ENCODE measurements around the gene ZNF775. TPM values are rescaled to one million over a fixed set of nuclear protein-coding genes. Genes with fewer than 3 reads are reported as not detected.

Gene ZNF775
- polyA plus RNA-seq, 3 donors = 1.3 to 2.7 (median 1.4) TPM

- peaks cover 60 to 70% of the 10 kb centered on the region in 2 donors for H3K4me1 ChIP-seq (ENCODE audit: control insufficient read depth in 1 of 2, insufficient read depth in 2 of 2, low read length in 2 of 2)
- Mint-ChIP-seq H3K9me3 (no peaks in the 10 kb centered on the region), H3K27ac (peak overlapping the region; percentile 97 to 99 (median 98)), H3K4me1 (peaks cover 58% of the 10 kb centered on the region), H3K36me3 (no peaks in the 10 kb centered on the region), H3K27me3 (ENCODE audit: low read depth in 3 of 3) (peaks cover 0 to 3% (median 0%) of the 10 kb centered on the region in 3 donors), H3K4me3 (no peak overlapping the region)
- H2AFZ ChIP-seq (ENCODE audit: insufficient read depth, low read depth, low read length, poor library complexity, severe bottlenecking) = no peak overlapping the region
- WGBS (ENCODE audit: insufficient coverage) = 52% methylated on average over 9 of the region's 10 CpGs
- H3K36me3 ChIP-seq (replicated peaks in 1 of 2; ENCODE audit: control insufficient read depth in 1 of 2, insufficient read depth in 2 of 2, low read length in 2 of 2) = no peaks in the 10 kb centered on the region
- H3K9me3 ChIP-seq (replicated peaks in 1 of 2; ENCODE audit: control insufficient read depth in 1 of 2, insufficient read depth in 1 of 2, low read length in 2 of 2) = no peaks in the 10 kb centered on the region
- H3K27me3 ChIP-seq (ENCODE audit: control insufficient read depth in 2 of 2, insufficient read depth in 2 of 2, low read length in 2 of 2) = no peaks in the 10 kb centered on the region
- no peak overlapping the region for H3K4me2 ChIP-seq (replicated peaks; ENCODE audit: extremely low read depth, low read length, poor library complexity, severe bottlenecking)
- peak overlapping the region; percentile 66 to 90 for H3K27ac ChIP-seq (ENCODE audit: low read depth in 1 of 2, low read length in 2 of 2)
- peaks cover 12% of the 10 kb centered on the region for H4K20me1 ChIP-seq (ENCODE audit: insufficient read depth, low read length)
- no peak for DNase-seq
- H3K4me3 ChIP-seq (replicated peaks in 1 of 3; ENCODE audit: low read depth in 2 of 3, low read length in 3 of 3) = no peak overlapping the region
- intact Hi-C loops (cut with micrococcal nuclease) = loop anchor here (5.0 to 10.0 kb wide), 2 partner anchors 420 to 523 kb away; no protein-coding TSS in a partner anchor
- peaks cover 16% of the 10 kb centered on the region for H3K79me2 ChIP-seq (ENCODE audit: insufficient read depth, low read length)
- no peak for TF ChIP-seq CTCF (IDR thresholded peaks at IDR 0.05)
- peak overlapping the region; percentile 58 for H3K9ac ChIP-seq (ENCODE audit: insufficient read depth, low read length, poor library complexity, severe bottlenecking)
Observed at GRCh38 chr7:150365194-150365593, 13.9 kb upstream of the ZNF775 start.

- Mint-ChIP-seq H3K9me3 (peaks cover 0 to 2% (median 0%) of the 10 kb centered on the region in 7 donors), H3K4me1 (peaks cover 64% of the 10 kb centered on the region), H3K36me3 (peaks cover 1 to 4% of the 10 kb centered on the region in 2 donors), H3K27ac (peak overlapping the region; percentile 97 to 99 (median 98)), H3K4me3 (peak overlapping the region; percentile 27 to 51), H3K27me3 (ENCODE audit: low read depth in 3 of 3) (peaks cover 0 to 3% (median 0%) of the 10 kb centered on the region in 3 donors)
- Histone ChIP-seq H3K9me3 (replicated peaks in 1 of 2; ENCODE audit: control insufficient read depth in 1 of 2, insufficient read depth in 1 of 2, low read length in 2 of 2) (no peaks in the 10 kb centered on the region), H3K4me2 (replicated peaks; ENCODE audit: extremely low read depth, low read length, poor library complexity, severe bottlenecking) (peak overlapping the region; percentile 19), H3K4me3 (replicated peaks in 1 of 3; ENCODE audit: low read depth in 2 of 3, low read length in 3 of 3) (peak overlapping the region in 1 of 3 experiments; percentile 5), H3K4me1 (ENCODE audit: control insufficient read depth in 1 of 2, insufficient read depth in 2 of 2, low read length in 2 of 2) (peaks cover 64 to 76% of the 10 kb centered on the region in 2 donors), H4K20me1 (ENCODE audit: insufficient read depth, low read length) (peaks cover 18% of the 10 kb centered on the region), H3K79me2 (ENCODE audit: insufficient read depth, low read length) (peaks cover 23% of the 10 kb centered on the region), H3K27ac (ENCODE audit: low read depth in 1 of 2, low read length in 2 of 2) (peak overlapping the region; percentile 66 to 90), H3K27me3 (ENCODE audit: control insufficient read depth in 2 of 2, insufficient read depth in 2 of 2, low read length in 2 of 2) (no peaks in the 10 kb centered on the region), H3K9ac (ENCODE audit: insufficient read depth, low read length, poor library complexity, severe bottlenecking) (peak overlapping the region; percentile 58), H3K36me3 (replicated peaks in 1 of 2; ENCODE audit: control insufficient read depth in 1 of 2, insufficient read depth in 2 of 2, low read length in 2 of 2) (peaks cover 4 to 5% of the 10 kb centered on the region in 2 donors), H2AFZ (ENCODE audit: insufficient read depth, low read depth, low read length, poor library complexity, severe bottlenecking) (no peak overlapping the region)
- no peak for TF ChIP-seq CTCF (IDR thresholded peaks at IDR 0.05)
- peak; percentile 68 to 92 (median 87) for DNase-seq
- 16% methylated on average over 4 of the region's 5 CpGs for WGBS (ENCODE audit: insufficient coverage)
- intact Hi-C loops (cut with micrococcal nuclease) = loop anchor here (5.0 to 10.0 kb wide), 2 partner anchors 419 to 524 kb away; no protein-coding TSS in a partner anchor
Observed at GRCh38 chr7:150365673-150366398, 13.3 kb upstream of the ZNF775 start.
